SK-N-SH treated with all-trans-retinoic acid at 6 μM for 48 hours (cell line): ENCODE measurements around the gene CD22.

ENCODE experiments used
- ARNTL ChIP-seq: fragments of 450-650 bp; formaldehyde crosslinking; IDR thresholded peaks from 2 replicates; pipeline ENCODE4 v1.5.0; 2020; ENCODE audit warnings: low read depth, mild to moderate bottlenecking, moderate library complexity, borderline replicate concordance
- CSDC2 ChIP-seq: fragments of 250-450 bp; sonication (Bioruptor Pico); IDR thresholded peaks from 2 replicates; pipeline ENCODE4 v1.5.0; 2020; ENCODE audit warnings: mild to moderate bottlenecking, moderate library complexity
- ESRRG ChIP-seq: fragments of 250-450 bp; sonication (Bioruptor Pico); IDR thresholded peaks from 2 replicates; pipeline ENCODE4 v1.6.1; 2021; ENCODE audit warnings: mild to moderate bottlenecking
- ISL1 ChIP-seq: fragments of 250-450 bp; sonication (Bioruptor Pico); IDR thresholded peaks from 2 replicates; pipeline ENCODE4 v2.1.2; 2022; ENCODE audit warnings: mild to moderate bottlenecking, moderate library complexity
- OSR1 ChIP-seq: fragments of 250-450 bp; sonication (Bioruptor Pico); IDR thresholded peaks from 2 replicates; pipeline ENCODE4 v1.8.0; 2022; ENCODE audit warnings: moderate library complexity, mild to moderate bottlenecking, inconsistent platforms
- TCF4 ChIP-seq: fragments of 250-450 bp; sonication (Bioruptor Pico); IDR thresholded peaks from 2 replicates; pipeline ENCODE4 v1.8.0; 2021; ENCODE audit warnings: mild to moderate bottlenecking, moderate library complexity, borderline replicate concordance
- ZC3H10 ChIP-seq: fragments of 250-450 bp; sonication (Bioruptor Pico); IDR thresholded peaks from 2 replicates; pipeline ENCODE4 v1.5.1; 2021; ENCODE audit warnings: mild to moderate bottlenecking, moderate library complexity
- ZFP3 ChIP-seq: fragments of 250-450 bp; sonication (Bioruptor Pico); IDR thresholded peaks from 2 replicates; pipeline ENCODE4 v1.5.0; 2020; ENCODE audit warnings: mild to moderate bottlenecking, moderate library complexity
- ZFP30 ChIP-seq: fragments of 450-650 bp; formaldehyde crosslinking; IDR thresholded peaks from 2 replicates; pipeline ENCODE4 v1.5.0; 2022; ENCODE audit warnings: mild to moderate bottlenecking, moderate library complexity
- ZNF70 ChIP-seq: fragments of 450-650 bp; formaldehyde crosslinking; IDR thresholded peaks from 2 replicates; pipeline ENCODE4 v1.5.0; 2020; ENCODE audit warnings: mild to moderate bottlenecking, moderate library complexity
- TF ChIP-seq, protein P1 (sequence below): fragments of 250-450 bp; sonication (Bioruptor Pico); IDR thresholded peaks from 2 replicates; pipeline ENCODE4 v1.5.1; 2020; ENCODE audit warnings: low read depth, mild to moderate bottlenecking, moderate library complexity
- TF ChIP-seq, protein P2 (sequence below): fragments of 250-450 bp; sonication (Bioruptor Pico); IDR thresholded peaks from 2 replicates; pipeline ENCODE4 v1.8.0; 2020; ENCODE audit warnings: mild to moderate bottlenecking, moderate library complexity, borderline replicate concordance

DNA sequence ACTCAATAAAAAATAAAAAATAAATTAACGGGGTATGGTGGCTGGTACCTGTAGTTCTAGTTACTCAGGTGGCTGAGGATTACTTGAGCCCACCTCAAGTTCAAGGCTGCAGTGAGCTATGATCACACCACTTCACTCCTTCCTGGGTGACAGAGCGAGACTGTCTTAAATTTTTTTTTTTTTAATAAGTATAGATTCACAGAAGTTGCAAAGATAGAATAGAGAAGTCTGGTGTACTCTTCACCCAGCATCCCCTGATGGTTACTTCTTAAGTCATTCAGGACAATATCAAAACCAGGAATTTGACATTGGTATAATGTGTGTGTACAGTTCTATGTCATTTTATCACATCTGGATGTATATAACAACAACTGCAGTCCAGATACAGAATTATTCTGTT, 7.7 kb upstream of the CD22 start:
- no peak for TF ChIP-seq ZFP30 (CRISPR knock-in tag)
- no peak for TF ChIP-seq ISL1 (CRISPR knock-in tag)
- no peak for TF ChIP-seq TCF4 (CRISPR knock-in tag)
- TF ChIP-seq, protein P1, sequence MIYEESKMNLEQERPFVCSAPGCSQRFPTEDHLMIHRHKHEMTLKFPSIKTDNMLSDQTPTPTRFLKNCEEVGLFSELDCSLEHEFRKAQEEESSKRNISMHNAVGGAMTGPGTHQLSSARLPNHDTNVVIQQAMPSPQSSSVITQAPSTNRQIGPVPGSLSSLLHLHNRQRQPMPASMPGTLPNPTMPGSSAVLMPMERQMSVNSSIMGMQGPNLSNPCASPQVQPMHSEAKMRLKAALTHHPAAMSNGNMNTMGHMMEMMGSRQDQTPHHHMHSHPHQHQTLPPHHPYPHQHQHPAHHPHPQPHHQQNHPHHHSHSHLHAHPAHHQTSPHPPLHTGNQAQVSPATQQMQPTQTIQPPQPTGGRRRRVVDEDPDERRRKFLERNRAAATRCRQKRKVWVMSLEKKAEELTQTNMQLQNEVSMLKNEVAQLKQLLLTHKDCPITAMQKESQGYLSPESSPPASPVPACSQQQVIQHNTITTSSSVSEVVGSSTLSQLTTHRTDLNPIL (CRISPR knock-in tag) = no peak
- no peak for TF ChIP-seq CSDC2 (CRISPR knock-in tag)
- TF ChIP-seq ARNTL (CRISPR knock-in tag) = no peak
- TF ChIP-seq ZNF70 (CRISPR knock-in tag) = no peak
- no peak for TF ChIP-seq ZFP3 (CRISPR knock-in tag)
- TF ChIP-seq, protein P2, sequence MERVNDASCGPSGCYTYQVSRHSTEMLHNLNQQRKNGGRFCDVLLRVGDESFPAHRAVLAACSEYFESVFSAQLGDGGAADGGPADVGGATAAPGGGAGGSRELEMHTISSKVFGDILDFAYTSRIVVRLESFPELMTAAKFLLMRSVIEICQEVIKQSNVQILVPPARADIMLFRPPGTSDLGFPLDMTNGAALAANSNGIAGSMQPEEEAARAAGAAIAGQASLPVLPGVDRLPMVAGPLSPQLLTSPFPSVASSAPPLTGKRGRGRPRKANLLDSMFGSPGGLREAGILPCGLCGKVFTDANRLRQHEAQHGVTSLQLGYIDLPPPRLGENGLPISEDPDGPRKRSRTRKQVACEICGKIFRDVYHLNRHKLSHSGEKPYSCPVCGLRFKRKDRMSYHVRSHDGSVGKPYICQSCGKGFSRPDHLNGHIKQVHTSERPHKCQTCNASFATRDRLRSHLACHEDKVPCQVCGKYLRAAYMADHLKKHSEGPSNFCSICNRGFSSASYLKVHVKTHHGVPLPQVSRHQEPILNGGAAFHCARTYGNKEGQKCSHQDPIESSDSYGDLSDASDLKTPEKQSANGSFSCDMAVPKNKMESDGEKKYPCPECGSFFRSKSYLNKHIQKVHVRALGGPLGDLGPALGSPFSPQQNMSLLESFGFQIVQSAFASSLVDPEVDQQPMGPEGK (CRISPR knock-in tag) = no peak
- no peak for TF ChIP-seq ZC3H10 (CRISPR knock-in tag)
- TF ChIP-seq ESRRG = no peak
- TF ChIP-seq OSR1 (CRISPR knock-in tag) = no peak
